BLaER1 treated with 17β-estradiol and CSF1 and Interleukin-3, amounts not matched to agents 10 nM and 100 nM (cell line): ENCODE data around the gene FARSB.
A peak's percentile ranks its signal among the peaks of the same experiment; 100 is the strongest.

Experiments
- H3K27ac ChIP-seq, 11 experiments: shearing (Covaris generic); formaldehyde crosslinking; 2 replicates each; pipeline ENCODE4 v1.8.1; 2022
- H3K27me3 ChIP-seq, 11 experiments: shearing (Covaris generic); formaldehyde crosslinking; 2 replicates each; pipeline ENCODE4 v1.8.1; 2022
- H3K36me3 ChIP-seq, 11 experiments: shearing (Covaris generic); formaldehyde crosslinking; 2 replicates each; pipeline ENCODE4 v1.8.1; 2022
- H3K4me1 ChIP-seq, 10 experiments: shearing (Covaris generic); formaldehyde crosslinking; 2 replicates each; pipeline ENCODE4 v1.8.1; 2022
- H3K4me2 ChIP-seq, 11 experiments: shearing (Covaris generic); formaldehyde crosslinking; 2 replicates each; pipeline ENCODE4 v1.8.1; 2022
- H3K4me3 ChIP-seq, 10 experiments: shearing (Covaris generic); formaldehyde crosslinking; 2 replicates each; pipeline ENCODE4 v1.8.1; 2022
- H3K9ac ChIP-seq, 11 experiments: shearing (Covaris generic); formaldehyde crosslinking; 2 replicates each; pipeline ENCODE4 v1.8.1; 2022
- H3K9me3 ChIP-seq, 11 experiments: shearing (Covaris generic); formaldehyde crosslinking; replicated peaks in 1 of 11; 2 replicates each; pipeline ENCODE4 v1.8.1; 2022
- H4K20me1 ChIP-seq, 11 experiments: shearing (Covaris generic); formaldehyde crosslinking; 2 replicates each; pipeline ENCODE4 v1.8.1; 2022
- Cebpa-rat ChIP-seq, 11 experiments: shearing (Covaris generic); IDR thresholded peaks; 2 replicates each; pipeline ENCODE4 v1.8.1; 2022

The FARSB gene

GRCh38 chr2:222622910-222623309, 33.0 kb downstream of the FARSB start:
- Histone ChIP-seq H3K27me3 (no peaks in the 10 kb centered on the region), H3K4me1 (peaks cover 22 to 45% (median 36%) of the 10 kb centered on the region in 10 experiments), H3K27ac (peak overlapping the region in 8 of 11 experiments; percentile 32 to 77 (median 46); a peak in 13 of 22 replicates), H3K9ac (peak overlapping the region in 2 of 11 experiments; percentile 46 to 61; a peak in 4 of 22 replicates), H4K20me1 (peaks cover 0 to 4% (median 0%) of the 10 kb centered on the region in 11 experiments; a peak in 4 of 22 replicates), H3K36me3 (peaks cover 59 to 98% (median 91%) of the 10 kb centered on the region in 11 experiments), H3K4me3 (no peak overlapping the region), H3K4me2 (peak overlapping the region in 8 of 11 experiments; percentile 4 to 65 (median 44); a peak in 10 of 22 replicates), H3K9me3 (peaks cover 0 to 9% (median 0%) of the 10 kb centered on the region in 11 experiments; a peak in 5 of 22 replicates)
- TF ChIP-seq Cebpa-rat (IDR thresholded peaks at IDR 0.05), result no peak

GRCh38 chr2:222621893-222622292, 34.0 kb downstream of the FARSB start:
- Histone ChIP-seq H3K27me3 (no peaks in the 10 kb centered on the region), H3K36me3 (peaks cover 58 to 100% (median 95%) of the 10 kb centered on the region in 11 experiments), H3K9ac (no peak overlapping the region), H3K4me2 (peak overlapping the region in 5 of 11 experiments; percentile 34 to 65 (median 64); a peak in 6 of 22 replicates), H4K20me1 (peaks cover 0 to 6% (median 0%) of the 10 kb centered on the region in 11 experiments; a peak in 1 of 22 replicates), H3K27ac (peak overlapping the region in 9 of 11 experiments; percentile 2 to 77 (median 42); a peak in 10 of 22 replicates), H3K9me3 (peaks cover 0 to 5% (median 0%) of the 10 kb centered on the region in 11 experiments; a peak in 5 of 22 replicates), H3K4me3 (no peak overlapping the region), H3K4me1 (peaks cover 12 to 36% (median 30%) of the 10 kb centered on the region in 10 experiments)
- no peak for TF ChIP-seq Cebpa-rat (IDR thresholded peaks at IDR 0.05)

- H3K27ac ChIP-seq, result no peak overlapping the region
- no peak overlapping the region for H3K4me2 ChIP-seq
- no peaks in the 10 kb centered on the region for H3K9me3 ChIP-seq
- H3K4me1 ChIP-seq, result no peaks in the 10 kb centered on the region
- no peak overlapping the region for H3K4me3 ChIP-seq
- peaks cover 49 to 98% (median 89%) of the 10 kb centered on the region in 11 experiments for H3K36me3 ChIP-seq
- H3K9ac ChIP-seq, result no peak overlapping the region
- H3K27me3 ChIP-seq, result no peaks in the 10 kb centered on the region
- H4K20me1 ChIP-seq, result peaks cover 0 to 17% (median 0%) of the 10 kb centered on the region in 11 experiments; a peak in 2 of 22 replicates
- no peak for TF ChIP-seq Cebpa-rat (IDR thresholded peaks at IDR 0.05)
Observed at GRCh38 chr2:222615320-222615719, 40.6 kb downstream of the FARSB start.

DNA sequence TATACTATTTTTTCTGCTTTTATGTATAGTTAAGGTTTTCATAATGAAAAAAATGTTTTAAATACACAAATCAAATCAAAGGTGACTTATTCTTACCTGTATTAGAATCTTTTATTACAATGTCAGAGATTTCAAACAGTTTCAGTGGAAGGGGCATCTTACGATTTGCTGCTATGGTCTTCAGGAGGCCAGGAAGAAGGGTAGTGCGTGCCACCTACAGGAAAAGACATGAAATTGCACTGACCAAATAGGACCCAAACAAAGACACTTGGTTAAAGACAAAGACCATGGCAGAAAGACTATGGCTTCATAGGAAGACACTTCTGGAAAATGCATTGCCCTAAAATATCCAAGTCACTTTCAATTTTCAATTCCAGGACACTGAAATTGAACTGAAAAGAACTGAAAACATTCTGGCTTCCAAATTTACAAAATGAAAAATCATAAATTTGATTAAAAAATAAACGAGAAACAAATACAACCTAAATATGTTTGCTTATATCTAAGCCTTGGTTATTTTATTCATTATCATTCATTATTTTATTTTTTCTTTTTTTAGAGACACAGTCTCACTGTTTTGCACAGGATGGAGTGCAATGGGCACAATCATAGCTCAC, 42.1 kb downstream of the FARSB start:
- Histone ChIP-seq H3K36me3 (peaks cover 50 to 98% (median 86%) of the 10 kb centered on the region in 11 experiments), H3K4me2 (no peak overlapping the region), H3K4me1 (no peaks in the 10 kb centered on the region; a peak in 1 of 20 replicates), H3K9me3 (no peaks in the 10 kb centered on the region), H3K27me3 (no peaks in the 10 kb centered on the region), H3K27ac (no peak overlapping the region), H3K4me3 (no peak overlapping the region), H3K9ac (no peak overlapping the region), H4K20me1 (peaks cover 0 to 25% (median 0%) of the 10 kb centered on the region in 11 experiments; a peak in 4 of 22 replicates)
- no peak for TF ChIP-seq Cebpa-rat (IDR thresholded peaks at IDR 0.05)

DNA sequence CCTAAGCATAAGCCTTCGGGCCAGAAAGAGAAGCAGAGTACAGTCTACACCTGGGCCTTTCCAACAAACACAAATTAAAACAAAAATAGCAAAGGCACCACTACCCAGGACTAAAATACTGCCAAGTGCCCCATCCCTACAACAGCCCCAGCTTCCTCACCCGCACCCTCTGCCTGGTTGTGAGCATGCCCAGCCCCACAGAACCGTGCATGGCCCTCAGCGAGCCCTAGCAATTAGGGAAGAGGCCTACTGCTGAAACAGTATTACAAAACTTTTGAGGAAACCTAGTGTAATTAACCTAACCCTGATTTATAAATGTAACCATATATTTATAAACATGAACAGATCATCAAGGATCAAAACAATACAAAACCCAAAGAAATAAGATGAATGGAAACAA, 44.2 kb downstream of the FARSB start:
- Histone ChIP-seq H3K4me1 (no peaks in the 10 kb centered on the region; a peak in 1 of 20 replicates), H3K27ac (no peak overlapping the region), H3K4me2 (no peak overlapping the region), H3K4me3 (no peak overlapping the region), H3K27me3 (no peaks in the 10 kb centered on the region), H3K36me3 (peaks cover 52 to 98% (median 87%) of the 10 kb centered on the region in 11 experiments), H3K9me3 (no peaks in the 10 kb centered on the region), H3K9ac (no peak overlapping the region), H4K20me1 (peaks cover 0 to 20% (median 0%) of the 10 kb centered on the region in 11 experiments; a peak in 4 of 22 replicates)
- no peak for TF ChIP-seq Cebpa-rat (IDR thresholded peaks at IDR 0.05)

GRCh38 chr2:222610746-222611145, 45.1 kb downstream of the FARSB start:
- no peaks in the 10 kb centered on the region; a peak in 1 of 20 replicates for H3K4me1 ChIP-seq
- no peak for TF ChIP-seq Cebpa-rat (IDR thresholded peaks at IDR 0.05)
- no peaks in the 10 kb centered on the region for H3K9me3 ChIP-seq
- H3K27me3 ChIP-seq, result no peaks in the 10 kb centered on the region
- H3K9ac ChIP-seq, result no peak overlapping the region
- H3K27ac ChIP-seq, result no peak overlapping the region
- H3K36me3 ChIP-seq, result peaks cover 55 to 98% (median 89%) of the 10 kb centered on the region in 11 experiments
- H3K4me3 ChIP-seq, result no peak overlapping the region
- H3K4me2 ChIP-seq, result no peak overlapping the region
- peaks cover 0 to 23% (median 0%) of the 10 kb centered on the region in 11 experiments; a peak in 4 of 22 replicates for H4K20me1 ChIP-seq

DNA sequence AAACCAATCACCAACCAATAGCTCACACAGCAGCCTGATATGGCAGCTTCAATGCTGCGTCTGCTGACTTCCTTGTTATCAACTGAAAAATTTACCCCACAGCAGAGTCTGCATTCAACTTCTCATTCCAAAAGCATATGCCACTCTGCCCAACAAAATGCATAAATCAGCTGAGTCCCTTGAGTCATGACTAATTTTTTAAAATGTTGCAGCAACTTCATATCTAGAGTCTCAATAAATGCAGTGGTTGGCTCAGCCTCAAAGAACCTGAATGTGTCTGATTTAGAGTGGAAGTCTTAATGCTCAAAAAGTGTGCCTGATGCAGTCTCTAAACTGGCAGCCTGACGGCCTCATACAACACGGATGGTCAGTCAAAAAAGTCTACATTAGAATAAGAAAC, 46.5 kb downstream of the FARSB start:
- no peaks in the 10 kb centered on the region for H3K27me3 ChIP-seq
- no peak for TF ChIP-seq Cebpa-rat (IDR thresholded peaks at IDR 0.05)
- no peak overlapping the region for H3K27ac ChIP-seq
- no peak overlapping the region for H3K9ac ChIP-seq
- H3K4me1 ChIP-seq, result no peaks in the 10 kb centered on the region; a peak in 1 of 20 replicates
- no peak overlapping the region for H3K4me3 ChIP-seq
- no peaks in the 10 kb centered on the region for H3K9me3 ChIP-seq
- H4K20me1 ChIP-seq, result peaks cover 0 to 12% (median 0%) of the 10 kb centered on the region in 11 experiments; a peak in 3 of 22 replicates
- peaks cover 60 to 98% (median 89%) of the 10 kb centered on the region in 11 experiments for H3K36me3 ChIP-seq
- no peak overlapping the region for H3K4me2 ChIP-seq

DNA sequence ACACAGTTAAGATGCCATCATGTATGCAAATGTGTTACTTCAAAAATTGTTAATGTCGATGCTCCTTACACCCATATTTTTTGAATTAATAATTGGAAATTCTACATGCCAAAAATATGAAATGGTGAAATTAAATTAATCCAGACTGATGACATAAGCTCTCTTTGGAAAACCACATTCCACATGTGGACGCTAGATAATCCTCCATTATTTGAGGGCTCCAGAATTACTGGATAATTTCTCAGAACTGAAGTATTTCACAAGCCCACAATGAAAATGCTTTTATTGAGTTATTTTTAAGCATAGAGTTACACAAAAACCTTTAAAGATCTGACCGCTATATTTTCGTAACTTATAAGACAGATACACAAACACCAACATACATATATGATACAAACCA, 47.8 kb downstream of the FARSB start:
- Histone ChIP-seq H3K4me3 (no peak overlapping the region), H3K9me3 (no peaks in the 10 kb centered on the region), H3K27me3 (no peaks in the 10 kb centered on the region), H3K4me2 (no peak overlapping the region), H4K20me1 (peaks cover 0 to 12% (median 0%) of the 10 kb centered on the region in 11 experiments; a peak in 3 of 22 replicates), H3K27ac (no peak overlapping the region), H3K36me3 (peaks cover 54 to 95% (median 86%) of the 10 kb centered on the region in 11 experiments), H3K9ac (no peak overlapping the region), H3K4me1 (no peaks in the 10 kb centered on the region; a peak in 1 of 20 replicates)
- TF ChIP-seq Cebpa-rat (IDR thresholded peaks at IDR 0.05), result no peak

DNA sequence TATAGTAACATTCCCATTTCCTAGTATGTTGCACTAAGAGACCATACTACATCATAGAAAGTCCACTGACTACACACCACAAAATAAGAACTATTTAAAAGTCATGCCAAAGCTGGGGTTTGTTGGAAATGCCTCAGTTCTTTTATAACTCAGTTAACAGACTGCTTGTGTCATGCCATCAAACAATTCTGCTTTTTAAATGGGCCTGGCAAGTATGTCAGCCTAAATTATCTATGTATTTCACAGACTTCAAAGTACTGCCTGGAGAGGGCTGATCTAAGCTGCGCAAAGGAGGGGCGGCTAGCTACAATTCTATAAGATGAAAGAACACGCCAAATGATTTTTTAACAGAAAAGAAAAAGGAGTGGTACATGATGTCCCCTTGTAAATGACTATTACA, 49.6 kb downstream of the FARSB start:
- no peak overlapping the region for H3K4me2 ChIP-seq
- H3K9ac ChIP-seq, result no peak overlapping the region
- H3K4me3 ChIP-seq, result no peak overlapping the region
- peaks cover 0 to 18% (median 0%) of the 10 kb centered on the region in 11 experiments; a peak in 4 of 22 replicates for H4K20me1 ChIP-seq
- no peaks in the 10 kb centered on the region for H3K9me3 ChIP-seq
- H3K27me3 ChIP-seq, result no peaks in the 10 kb centered on the region
- H3K27ac ChIP-seq, result no peak overlapping the region
- H3K36me3 ChIP-seq, result peaks cover 44 to 95% (median 78%) of the 10 kb centered on the region in 11 experiments
- no peaks in the 10 kb centered on the region; a peak in 1 of 20 replicates for H3K4me1 ChIP-seq
- no peak for TF ChIP-seq Cebpa-rat (IDR thresholded peaks at IDR 0.05)
